Left colon (tissue), 2 donors: Measurements from ENCODE around the gene GALNS. TPM values are rescaled to one million over a fixed set of nuclear protein-coding genes. Genes with fewer than 3 reads are reported as not detected.

Source experiments
- ATAC-seq: fragments of 200-7000 bp; cut with Tn5 transposase; one replicate; pipeline ENCODE4 v1.9.1; 2020; ENCODE audit warnings: mild to moderate bottlenecking, moderate library complexity
- DNase-seq, 2 donors: peaks; one replicate each; pipeline ENCODE4 v3.0.0-alpha.2; 2020
- intact Hi-C, 2 donors: fragments of 100-400 bp; cut with DNase I in 1 of 2; cut with micrococcal nuclease in 1 of 2; formaldehyde crosslinking; loops; one replicate each; pipeline versions ENCODE4 v1.11.2 to v1.14.0; 2022; cut with DNase I, micrococcal nuclease
- total RNA-seq, 2 donors: library from RNA; stranded (reverse); fragmentation: NEBNext Ultra II Directional; extraction: Animal tissue kit (Norgen Biotek cat#: 25700); gene quantifications; one replicate each; pipeline ENCODE4 v1.2.1, GENCODE V29; 2021
- donor health status: DM: no; HTN: no; CAD: no.
- donor health status: DM: yes; HTN: yes; CAD: no.

GALNS gene
- total RNA-seq, 2 donors from 2014 or later: 39.1 to 43.5 TPM

GRCh38 chr16:88843256-88843655, 13.5 kb downstream of the GALNS start:
- intact Hi-C loops: no loop called here
- ATAC-seq (no peak), DNase-seq (no peak)

- intact Hi-C loops: no loop called here
- no peak for ATAC-seq
- DNase-seq: no peak
Measured at GRCh38 chr16:88842806-88843205, 13.9 kb downstream of the GALNS start.

- ATAC-seq (no peak), DNase-seq (no peak)
- intact Hi-C loops: no loop called here
Measured at GRCh38 chr16:88842308-88842756, 14.4 kb downstream of the GALNS start.

- ATAC-seq (no peak), DNase-seq (no peak)
- intact Hi-C loops: no loop called here
Measured at GRCh38 chr16:88841521-88842307, 15.0 kb downstream of the GALNS start.

GRCh38 chr16:88840600-88841215, 16.0 kb downstream of the GALNS start:
- intact Hi-C loops: no loop called here
- no peak for ATAC-seq
- DNase-seq: no peak

- DNase-seq (no peak), ATAC-seq (no peak)
- intact Hi-C loops: no loop called here
Measured at GRCh38 chr16:88839745-88840599, 16.8 kb downstream of the GALNS start.

GRCh38 chr16:88839026-88839529, 17.7 kb downstream of the GALNS start:
- intact Hi-C loops: no loop called here
- ATAC-seq: no peak
- no peak for DNase-seq

- DNase-seq (no peak), ATAC-seq (no peak)
- intact Hi-C loops: no loop called here
Measured at GRCh38 chr16:88838566-88838965, 18.2 kb downstream of the GALNS start.

- intact Hi-C loops: no loop called here
- ATAC-seq (no peak), DNase-seq (no peak)
Measured at GRCh38 chr16:88837806-88838205, 18.9 kb downstream of the GALNS start.

- DNase-seq (no peak), ATAC-seq (no peak)
- intact Hi-C loops: no loop called here
Measured at GRCh38 chr16:88836791-88837190, 20.0 kb downstream of the GALNS start.

GRCh38 chr16:88835818-88836217, 20.9 kb downstream of the GALNS start:
- ATAC-seq (no peak), DNase-seq (no peak)
- intact Hi-C loops: no loop called here

GRCh38 chr16:88835383-88835782, 21.4 kb downstream of the GALNS start:
- DNase-seq: no peak
- no peak for ATAC-seq
- intact Hi-C loops: no loop called here

GRCh38 chr16:88834670-88835069, 22.1 kb downstream of the GALNS start:
- no peak for DNase-seq
- no peak for ATAC-seq
- intact Hi-C loops: no loop called here

- ATAC-seq (no peak), DNase-seq (no peak)
- intact Hi-C loops: no loop called here
Measured at GRCh38 chr16:88833086-88833485, 23.7 kb downstream of the GALNS start.

GRCh38 chr16:88831838-88832237, 24.9 kb downstream of the GALNS start:
- no peak for ATAC-seq
- intact Hi-C loops: no loop called here
- DNase-seq: no peak

- intact Hi-C loops: no loop called here
- ATAC-seq: no peak
- no peak for DNase-seq
Measured at GRCh38 chr16:88830783-88831182, 26.0 kb downstream of the GALNS start.

GRCh38 chr16:88830258-88830657, 26.5 kb downstream of the GALNS start:
- no peak for DNase-seq
- intact Hi-C loops: no loop called here
- ATAC-seq: no peak

- ATAC-seq (no peak), DNase-seq (no peak)
- intact Hi-C loops: no loop called here
Measured at GRCh38 chr16:88828711-88829110, 28.0 kb downstream of the GALNS start.

GRCh38 chr16:88827727-88828126, 29.0 kb downstream of the GALNS start:
- intact Hi-C loops: no loop called here
- ATAC-seq: no peak

More at GRCh38 chr16:88827727-88828126, 29.0 kb downstream of the GALNS start:
- no peak for DNase-seq
